SU-DHL-6 (cell line): ENCODE measurements around the gene CASP9.

Experiments
- EZH2phosphoT487 ChIP-seq: fragments of 200-600 bp; sonication (generic), shearing (Covaris generic); conservative IDR thresholded peaks from 2 replicates; pipeline ENCODE4 v1.6.1; 2018; ENCODE audit warnings: mild to moderate bottlenecking, antibody characterized with exemption, low read length, moderate library complexity, mixed read lengths
- TF ChIP-seq, protein P1 (sequence below): fragments of 200-600 bp; sonication (generic); IDR thresholded peaks from one replicate; pipeline ENCODE4 v1.5.1; 2017; ENCODE audit warnings: antibody characterized with exemption, mild to moderate bottlenecking, low read length, moderate library complexity; ENCODE audit not compliant: insufficient read depth, poor library complexity, severe bottlenecking

GRCh38 chr1:15515022-15515663 lies 8.9 kb downstream of the CASP9 start:
- TF ChIP-seq, protein P1, sequence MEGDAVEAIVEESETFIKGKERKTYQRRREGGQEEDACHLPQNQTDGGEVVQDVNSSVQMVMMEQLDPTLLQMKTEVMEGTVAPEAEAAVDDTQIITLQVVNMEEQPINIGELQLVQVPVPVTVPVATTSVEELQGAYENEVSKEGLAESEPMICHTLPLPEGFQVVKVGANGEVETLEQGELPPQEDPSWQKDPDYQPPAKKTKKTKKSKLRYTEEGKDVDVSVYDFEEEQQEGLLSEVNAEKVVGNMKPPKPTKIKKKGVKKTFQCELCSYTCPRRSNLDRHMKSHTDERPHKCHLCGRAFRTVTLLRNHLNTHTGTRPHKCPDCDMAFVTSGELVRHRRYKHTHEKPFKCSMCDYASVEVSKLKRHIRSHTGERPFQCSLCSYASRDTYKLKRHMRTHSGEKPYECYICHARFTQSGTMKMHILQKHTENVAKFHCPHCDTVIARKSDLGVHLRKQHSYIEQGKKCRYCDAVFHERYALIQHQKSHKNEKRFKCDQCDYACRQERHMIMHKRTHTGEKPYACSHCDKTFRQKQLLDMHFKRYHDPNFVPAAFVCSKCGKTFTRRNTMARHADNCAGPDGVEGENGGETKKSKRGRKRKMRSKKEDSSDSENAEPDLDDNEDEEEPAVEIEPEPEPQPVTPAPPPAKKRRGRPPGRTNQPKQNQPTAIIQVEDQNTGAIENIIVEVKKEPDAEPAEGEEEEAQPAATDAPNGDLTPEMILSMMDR, result no peak
- no peak for TF ChIP-seq EZH2phosphoT487
